HepG2 (cell line): ENCODE data around the gene TROAP. TPM values are rescaled to one million over a fixed set of nuclear protein-coding genes. Genes with fewer than 3 reads are reported as not detected.
A peak's percentile ranks its signal among the peaks of the same experiment; 100 is the strongest.
"Not testable (repeated sequence)": the region's sequence is repeated elsewhere in the genome, so short reads cannot be mapped to it uniquely, and the experiment has no call there.

ENCODE experiments used
- ATAC-seq: fragments of 200-7000 bp; cut with Tn5 transposase; 3 replicates; pipeline ENCODE4 v1.9.1; 2020; ENCODE audit warnings: mild to moderate bottlenecking, moderate library complexity
- BruUV-seq: library from RNA; stranded (reverse); fragments of 400-500 nt; replicated peaks from 2 replicates; lab custom pipeline; 2021; lab: Mats Ljungman, UMichigan
- CTCF ChIA-PET: fragments of 300-600 bp; formaldehyde crosslinking; extraction: SDS; loops from one replicate; lab custom pipeline; 2021; ENCODE audit warnings: low total read pairs, inconsistent platforms, low intra/inter-chr PET ratio; lab: Yijun Ruan, JAX
- POLR2A ChIA-PET: fragments of 350-600 bp; sonication (Branson Sonifier 250); formaldehyde crosslinking; loops from one replicate; lab custom pipeline; 2020; ENCODE audit warnings: antibody characterized with exemption, inconsistent platforms; lab: Yijun Ruan, JAX
- DNase-seq: peaks from one replicate; pipeline ENCODE4 v3.0.0-alpha.2; 2015; ENCODE audit warnings: low spot score
- FAIRE-seq: peaks from 3 replicates; lab custom pipeline; 2011; peaks lifted over from hg19 to GRCh38; lab: Jason Lieb, UNC
- H2AFZ ChIP-seq: one replicate; pipeline ENCODE4 v1.6.1; 2011; ENCODE audit warnings: low read length, inconsistent platforms
- H3K27ac ChIP-seq: fragments of 300-600 bp; 3 replicates; pipeline ENCODE4 v1.8.0; 2011; ENCODE audit warnings: mixed run types, mild to moderate bottlenecking, mixed read lengths, low read length, inconsistent platforms; ENCODE audit not compliant: insufficient read depth; ENCODE audit errors: extremely low read length
- H3K27me3 ChIP-seq, 2 experiments: fragments of 200-600 bp in 1 of 2; 2 replicates in 1 of 2; 3 replicates in 1 of 2; pipeline versions ENCODE4 v1.6.0 to v1.8.0; 2011; ENCODE audit warnings: low read length in 2 of 2, mild to moderate bottlenecking in 2 of 2, moderate library complexity in 2 of 2, inconsistent platforms in 1 of 2; ENCODE audit not compliant: insufficient read depth in 2 of 2, control insufficient read depth in 1 of 2
- H3K36me3 ChIP-seq, 2 experiments: fragments of 200-600 bp in 1 of 2; replicated peaks in 1 of 2; 2 replicates in 1 of 2; 3 replicates in 1 of 2; pipeline versions ENCODE4 v1.5.1 to v1.8.0; 2011; ENCODE audit warnings: low read length in 2 of 2, inconsistent platforms in 1 of 2; ENCODE audit not compliant: insufficient read depth in 2 of 2, control insufficient read depth in 1 of 2
- H3K4me1 ChIP-seq: 2 replicates; pipeline ENCODE4 v1.5.1; 2012; ENCODE audit warnings: low read length, inconsistent platforms; ENCODE audit not compliant: insufficient read depth
- H3K4me2 ChIP-seq: 2 replicates; pipeline ENCODE4 v1.6.0; 2011; ENCODE audit warnings: low read depth, low read length, inconsistent platforms
- H3K4me3 ChIP-seq, 3 experiments: fragments of 200-600 bp in 1 of 3; sonication (generic), shearing (Covaris generic) in 1 of 3; replicated peaks in 1 of 3; 2 replicates each; pipeline ENCODE4 v1.5.1; 2011 to 2016; ENCODE audit warnings: low read length in 3 of 3, inconsistent platforms in 2 of 3, low read depth in 2 of 3, mild to moderate bottlenecking in 2 of 3, control low read depth in 1 of 3, mixed read lengths in 1 of 3; ENCODE audit not compliant: insufficient read depth in 1 of 3
- H3K79me2 ChIP-seq: one replicate; pipeline ENCODE4 v1.6.1; 2011; ENCODE audit warnings: low read length, inconsistent platforms; ENCODE audit not compliant: insufficient read depth
- H3K9ac ChIP-seq: 2 replicates; pipeline ENCODE4 v1.6.0; 2011; ENCODE audit warnings: mild to moderate bottlenecking, low read depth, low read length, inconsistent platforms; ENCODE audit not compliant: insufficient read depth
- H3K9me3 ChIP-seq: 2 replicates; pipeline ENCODE4 v1.5.1; 2012; ENCODE audit warnings: mild to moderate bottlenecking, low read length
- H4K20me1 ChIP-seq: 2 replicates; pipeline ENCODE4 v1.6.0; 2011; ENCODE audit warnings: inconsistent platforms, mild to moderate bottlenecking, low read length, moderate library complexity; ENCODE audit not compliant: insufficient read depth
- CENPT ChIP-seq: sonication (generic); formaldehyde crosslinking; IDR thresholded peaks from 2 replicates; pipeline ENCODE4 v1.8.0; 2022; ENCODE audit warnings: low read depth, mild to moderate bottlenecking, moderate library complexity, missing genetic modification reagents
- HNF4A ChIP-seq: sonication (generic); formaldehyde crosslinking; IDR thresholded peaks from 2 replicates; pipeline ENCODE4 v1.4.0; 2020; ENCODE audit warnings: missing genetic modification reagents
- KAT7 ChIP-seq: IDR thresholded peaks from 2 replicates; pipeline ENCODE4 v1.6.1; 2018; ENCODE audit warnings: borderline replicate concordance, missing compliant biosample characterization
- NAIF1 ChIP-seq: sonication (generic); formaldehyde crosslinking; IDR thresholded peaks from 2 replicates; pipeline ENCODE4 v1.5.0; 2020; ENCODE audit warnings: mild to moderate bottlenecking, missing genetic modification reagents, borderline replicate concordance
- YEATS4 ChIP-seq: sonication (generic); formaldehyde crosslinking; IDR thresholded peaks from 2 replicates; pipeline ENCODE4 v1.4.0; 2020; ENCODE audit warnings: missing genetic modification reagents, borderline replicate concordance
- ZNF850 ChIP-seq: sonication (generic); formaldehyde crosslinking; conservative IDR thresholded peaks from 2 replicates; pipeline ENCODE4 v1.9.0; 2021; ENCODE audit warnings: mild to moderate bottlenecking, missing genetic modification reagents
- WGBS: methylation state at CpG from one replicate; pipeline ENCODE4 v1.1.6; 2017; ENCODE audit warnings: low lambda C conversion rate; 5-methylcytosine and 5-hydroxymethylcytosine counted together
- in situ Hi-C: cut with HindIII; loops from 2 replicates; pipeline ENCODE4 v1.10.0; 2017; ENCODE audit warnings: low pct_unique_long_range_greater_than_20kb; ENCODE audit not compliant: extremely low pct_ligation_motif_present
- intact Hi-C: fragments of 100-400 bp; cut with micrococcal nuclease; formaldehyde crosslinking; loops from one replicate; pipeline ENCODE4 v1.10.0; 2022; ENCODE audit not compliant: unreplicated experiment
- polyA plus RNA-seq, 8 experiments: library from polyadenylated mRNA; depleted of rRNA in 3 of 8; stranded (reverse) in 7 of 8; unstranded in 1 of 8; fragments of >200 nt; fragmentation: Illumina TruSeq in 4 of 8; extraction: Trizol in 4 of 8; gene quantifications; 2 replicates each; pipeline versions ENCODE4 v1.2.1 to v1.2.3, GENCODE V29; 2011 to 2016; ENCODE audit warnings: low read depth in 4 of 8, missing spikeins in 1 of 8, mixed read lengths in 1 of 8; ENCODE audit not compliant: insufficient read depth in 1 of 8
- total RNA-seq, 5 experiments: library from RNA; depleted of rRNA; stranded (reverse); fragments of >200 nt; fragmentation: Illumina TruSeq; extraction: Trizol; gene quantifications; 2 replicates each; pipeline ENCODE4 v1.2.3, GENCODE V29; 2016; ENCODE audit warnings: low read depth in 1 of 5

The TROAP gene
- total and polyA plus RNA-seq, 2 of the 13 experiments (the other 11 are each of a cell fraction or from before 2014, with no cell fraction given) = 22.5 to 30.9 TPM

DNA sequence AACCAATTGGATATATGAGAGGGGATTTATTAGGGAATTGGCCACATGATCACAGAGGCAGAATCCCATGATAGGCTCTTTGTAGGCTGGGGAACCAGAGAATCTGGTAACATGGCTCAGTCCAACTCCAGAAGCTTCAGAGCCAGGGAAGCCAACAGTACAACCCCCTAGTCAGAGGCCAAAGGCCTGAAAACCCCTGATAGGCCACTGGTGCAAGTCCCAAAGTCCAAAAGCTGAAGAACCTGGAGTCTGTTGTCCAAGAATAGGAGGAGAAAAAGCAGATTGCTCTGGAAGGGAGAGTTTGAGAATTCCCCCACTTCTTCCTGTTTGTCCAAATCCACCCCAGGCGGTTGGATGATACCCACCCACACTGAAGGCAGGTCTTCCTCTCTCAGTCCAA, 8.2 kb upstream of the TROAP start:
- Histone ChIP-seq H3K27ac (no peak overlapping the region), H4K20me1 (no peaks in the 10 kb centered on the region), H3K4me2 (no peak overlapping the region), H2AFZ (no peak overlapping the region), H3K4me3 (no peak overlapping the region), H3K9ac (no peak overlapping the region), H3K79me2 (no peaks in the 10 kb centered on the region), H3K36me3 (no peaks in the 10 kb centered on the region), H3K4me1 (peaks cover 9% of the 10 kb centered on the region), H3K9me3 (no peaks in the 10 kb centered on the region), H3K27me3 (no peaks in the 10 kb centered on the region)
- DNase-seq (no peak), ATAC-seq (peak; percentile 31; the same call in 2 of the 3 replicates), FAIRE-seq (no peak)
- BruUV-seq = no TSS peak
- WGBS = 0% methylated on average over 1 of the region's 1 CpG
- POLR2A ChIA-PET = no interaction called here
- in situ Hi-C loops = no loop called here
- peak; percentile 23; the same call in 1 of the 2 replicates for TF ChIP-seq HNF4A (CRISPR knock-in tag)
- TF ChIP-seq YEATS4 = no peak
- TF ChIP-seq KAT7 (CRISPR knock-in tag) = no peak
- TF ChIP-seq NAIF1 (CRISPR knock-in tag) = no peak
- TF ChIP-seq ZNF850 (CRISPR knock-in tag) = no peak
- no peak for TF ChIP-seq CENPT (CRISPR knock-in tag)
- intact Hi-C loops = no loop called here
- CTCF ChIA-PET = interaction anchor here (0.6 kb wide), 1 partner anchor 199 kb away, joined by 3 read pairs; no protein-coding TSS in a partner anchor

DNA sequence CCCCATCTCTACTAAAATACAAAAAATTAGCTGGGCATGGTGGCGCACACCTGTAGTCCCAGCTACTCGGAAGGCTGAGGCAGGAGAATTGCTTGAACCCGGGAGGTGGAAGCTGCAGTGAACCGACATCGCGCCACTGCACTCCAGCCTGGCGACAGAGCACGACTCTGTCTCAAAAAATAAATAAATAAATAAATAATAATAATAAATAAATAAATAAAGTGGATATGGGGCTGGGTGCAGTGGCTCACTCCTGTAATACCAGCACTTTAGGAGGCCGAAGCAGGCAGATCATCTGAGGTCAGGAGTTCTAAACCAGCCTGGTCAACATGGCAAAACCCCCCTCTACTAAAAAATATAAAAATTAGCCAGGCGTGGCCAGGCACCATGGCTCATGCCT, 5.9 kb upstream of the TROAP start:
- ATAC-seq, in situ Hi-C loops, DNase-seq, H3K79me2 ChIP-seq, H2AFZ ChIP-seq, intact Hi-C loops, H3K9ac ChIP-seq, H3K27ac ChIP-seq, BruUV-seq, H3K9me3 ChIP-seq, H4K20me1 ChIP-seq, CTCF ChIA-PET, H3K27me3 ChIP-seq, H3K36me3 ChIP-seq, H3K4me3 ChIP-seq, POLR2A ChIA-PET, FAIRE-seq, H3K4me2 ChIP-seq: not testable (repeated sequence)
- peaks cover 15% of the 10 kb centered on the region for H3K4me1 ChIP-seq
- WGBS = 84% methylated on average over 10 of the region's 10 CpGs

DNA sequence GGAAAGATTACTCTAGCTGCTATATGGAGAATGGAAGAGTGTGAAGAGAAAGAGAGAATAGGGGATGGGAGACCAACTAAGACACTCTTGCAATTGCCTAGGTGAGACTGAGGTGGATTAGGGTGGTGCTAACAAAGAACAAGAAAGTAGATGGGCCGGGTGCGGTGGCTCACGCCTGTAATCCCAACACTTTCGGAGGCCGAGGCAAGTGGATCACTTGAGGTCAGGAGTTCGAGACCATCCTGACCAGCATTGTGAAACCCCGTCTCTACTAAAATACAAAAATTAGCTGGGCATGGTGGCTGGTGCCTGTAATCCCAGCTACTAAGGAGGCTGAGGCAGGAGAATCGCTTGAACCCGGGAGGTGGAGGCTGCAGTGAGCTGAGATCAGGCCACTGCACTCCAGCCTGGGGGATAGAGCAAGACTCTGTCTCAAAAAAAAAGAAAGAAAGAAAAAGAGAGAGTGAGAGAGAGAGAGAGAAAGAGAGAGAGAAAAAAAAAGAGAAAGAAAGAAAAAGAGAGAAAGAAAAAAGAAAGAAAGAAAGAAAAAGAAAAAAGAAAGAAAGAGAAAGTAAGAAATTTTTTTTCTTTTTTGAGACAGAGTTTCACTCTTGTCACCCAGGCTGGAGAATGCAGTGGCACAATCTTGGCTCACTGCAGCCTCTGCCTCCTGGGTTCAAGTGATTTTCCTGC, 2.5 kb upstream of the TROAP start:
- CTCF ChIA-PET, in situ Hi-C loops: not testable (repeated sequence)

More for the DNA sequence above, 2.5 kb upstream of the TROAP start:
- H3K27ac ChIP-seq, H3K27me3 ChIP-seq, H3K4me3 ChIP-seq, intact Hi-C loops, DNase-seq, H3K4me2 ChIP-seq, H4K20me1 ChIP-seq, H2AFZ ChIP-seq, H3K9ac ChIP-seq, H3K36me3 ChIP-seq, H3K9me3 ChIP-seq, FAIRE-seq, ATAC-seq, BruUV-seq, H3K79me2 ChIP-seq, POLR2A ChIA-PET: not testable (repeated sequence)
- WGBS = 68% methylated on average over 9 of the region's 9 CpGs
- peaks cover 15% of the 10 kb centered on the region for H3K4me1 ChIP-seq
